Tibial nerve (tissue), 3 donors: ENCODE data around the gene MGLL.

Experiments used
- POLR2A ChIP-seq, 2 donors: fragments of 450-650 bp; IDR thresholded peaks; one replicate each; pipeline ENCODE4 v1.6.1; 2017; ENCODE audit warnings: antibody characterized with exemption in 2 of 2, mild to moderate bottlenecking in 2 of 2, moderate library complexity in 2 of 2
- TF ChIP-seq, protein P1 (sequence below), 5 experiments: fragments of 200-600 bp in 3 of 5; fragments of 450-650 bp in 2 of 5; sonication (generic) in 3 of 5; IDR thresholded peaks; one replicate each; pipeline ENCODE4 v1.5.1; 2016 to 2019; ENCODE audit warnings: antibody characterized with exemption in 5 of 5, mild to moderate bottlenecking in 3 of 5, moderate library complexity in 2 of 5

DNA sequence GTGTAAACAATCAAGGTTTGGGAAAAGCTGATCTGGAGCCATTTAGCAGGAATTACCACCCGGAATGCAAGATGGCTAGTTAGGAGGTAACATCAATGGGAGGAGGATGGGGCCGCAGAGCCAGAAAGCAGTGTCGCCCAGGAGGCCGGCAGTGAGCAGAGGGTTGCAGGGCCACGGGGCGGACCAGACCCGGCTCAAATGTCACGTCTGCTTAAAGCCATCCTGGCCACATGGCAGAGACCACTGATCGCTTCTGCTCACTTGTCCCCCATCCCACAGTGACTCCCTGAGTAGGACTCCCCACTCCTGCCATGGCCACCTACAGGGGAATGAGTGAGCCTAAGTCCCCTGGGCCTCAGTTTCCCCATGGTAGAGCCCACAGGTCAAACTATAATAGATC, 18.2 kb downstream of the MGLL start:
- TF ChIP-seq, protein P1, sequence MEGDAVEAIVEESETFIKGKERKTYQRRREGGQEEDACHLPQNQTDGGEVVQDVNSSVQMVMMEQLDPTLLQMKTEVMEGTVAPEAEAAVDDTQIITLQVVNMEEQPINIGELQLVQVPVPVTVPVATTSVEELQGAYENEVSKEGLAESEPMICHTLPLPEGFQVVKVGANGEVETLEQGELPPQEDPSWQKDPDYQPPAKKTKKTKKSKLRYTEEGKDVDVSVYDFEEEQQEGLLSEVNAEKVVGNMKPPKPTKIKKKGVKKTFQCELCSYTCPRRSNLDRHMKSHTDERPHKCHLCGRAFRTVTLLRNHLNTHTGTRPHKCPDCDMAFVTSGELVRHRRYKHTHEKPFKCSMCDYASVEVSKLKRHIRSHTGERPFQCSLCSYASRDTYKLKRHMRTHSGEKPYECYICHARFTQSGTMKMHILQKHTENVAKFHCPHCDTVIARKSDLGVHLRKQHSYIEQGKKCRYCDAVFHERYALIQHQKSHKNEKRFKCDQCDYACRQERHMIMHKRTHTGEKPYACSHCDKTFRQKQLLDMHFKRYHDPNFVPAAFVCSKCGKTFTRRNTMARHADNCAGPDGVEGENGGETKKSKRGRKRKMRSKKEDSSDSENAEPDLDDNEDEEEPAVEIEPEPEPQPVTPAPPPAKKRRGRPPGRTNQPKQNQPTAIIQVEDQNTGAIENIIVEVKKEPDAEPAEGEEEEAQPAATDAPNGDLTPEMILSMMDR (IDR thresholded peaks at IDR 0.05): no peak
- TF ChIP-seq POLR2A (IDR thresholded peaks at IDR 0.05): no peak
